Activated naive CD4-positive, alpha-beta T cell treated with anti-CD3 and anti-CD28 coated beads for 36 hours (primary cell): Measurements from ENCODE around the gene CHPF. TPM values are rescaled to one million over a fixed set of nuclear protein-coding genes. Genes with fewer than 3 reads are reported as not detected.

Experiments
- CTCF ChIA-PET: fragments of 350-600 bp; sonication (Branson Sonifier 250); formaldehyde crosslinking; loops from one replicate; lab custom pipeline; 2021; ENCODE audit warnings: antibody characterized with exemption; lab: Charles Lee
- DNase-seq: peaks from one replicate; pipeline ENCODE4 v3.0.0-alpha.2; 2020
- H3K27ac Mint-ChIP-seq: one replicate; pipeline ENCODE4 v1.8.0; 2021; ENCODE audit warnings: mild to moderate bottlenecking, mixed read lengths
- H3K27me3 Mint-ChIP-seq: one replicate; pipeline ENCODE4 v1.8.0; 2021; ENCODE audit warnings: low read depth, mixed read lengths
- H3K36me3 Mint-ChIP-seq: one replicate; pipeline ENCODE4 v1.8.0; 2021; ENCODE audit warnings: low read depth, mixed read lengths
- H3K4me1 Mint-ChIP-seq: one replicate; pipeline ENCODE4 v1.8.0; 2021; ENCODE audit warnings: low read depth, mixed read lengths
- H3K4me3 Mint-ChIP-seq: one replicate; pipeline ENCODE4 v1.8.0; 2021; ENCODE audit warnings: mild to moderate bottlenecking, moderate library complexity, mixed read lengths
- H3K9me3 Mint-ChIP-seq: one replicate; pipeline ENCODE4 v1.8.0; 2021; ENCODE audit warnings: mixed read lengths
- intact Hi-C: fragments of 100-400 bp; cut with micrococcal nuclease; formaldehyde crosslinking; loops from one replicate; pipeline ENCODE4 v1.15.1; 2023
- total RNA-seq, 2 experiments: library from RNA; stranded (reverse); gene quantifications; one replicate each; pipeline ENCODE4 v1.2.3, GENCODE V29; 2021

The CHPF gene
- total RNA-seq, 2 experiments from 2014 or later: 8.5 to 9.0 TPM

DNA sequence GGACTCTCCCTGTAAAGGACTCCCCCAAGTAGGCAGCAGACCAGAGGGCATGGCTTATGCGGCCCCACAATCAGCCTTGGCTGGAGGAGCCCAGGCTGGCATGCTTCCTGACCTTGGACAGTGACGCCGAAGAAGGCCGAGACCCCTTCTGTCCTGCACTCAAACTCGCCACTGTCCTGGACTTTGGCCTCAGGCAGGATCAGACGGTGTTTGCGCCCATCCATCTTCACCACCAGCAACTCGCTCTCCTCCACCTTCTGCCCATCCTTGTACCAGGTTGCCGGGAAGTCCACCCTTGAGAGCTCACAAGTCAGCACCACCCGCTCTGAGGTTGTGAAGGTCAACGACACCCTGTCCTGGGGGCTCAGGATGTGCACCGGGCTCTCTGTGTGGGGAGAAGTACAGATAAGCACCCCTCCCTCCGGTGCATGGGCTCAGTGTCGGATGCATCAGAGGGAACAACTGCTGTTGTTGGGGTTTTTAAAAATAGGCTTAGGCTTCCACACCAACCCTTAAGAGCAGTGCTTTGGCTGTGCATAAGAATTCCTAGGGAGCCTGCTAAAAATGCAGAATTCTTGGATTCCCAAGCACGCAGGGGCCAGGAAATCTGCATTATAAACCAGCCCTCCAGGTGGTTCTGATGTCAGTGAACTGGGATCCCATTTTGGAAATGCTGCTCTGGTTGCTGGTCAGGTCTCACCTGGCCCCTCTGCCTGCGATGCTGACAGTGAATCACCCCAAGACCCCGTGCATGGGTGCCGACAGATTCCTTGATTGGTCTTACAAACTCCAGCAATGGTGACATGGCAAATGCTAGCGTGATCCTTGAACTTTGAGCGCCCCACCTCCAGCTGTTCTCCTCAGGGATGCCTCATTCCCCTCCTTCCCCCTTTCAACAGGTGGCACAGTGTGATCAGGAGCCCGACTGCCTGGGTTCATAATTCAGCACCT, 21.8 kb upstream of the CHPF start:
- Mint-ChIP-seq H3K27me3 (peaks cover 33% of the 10 kb centered on the region), H3K36me3 (no peaks in the 10 kb centered on the region)
- intact Hi-C loops: no loop called here

DNA sequence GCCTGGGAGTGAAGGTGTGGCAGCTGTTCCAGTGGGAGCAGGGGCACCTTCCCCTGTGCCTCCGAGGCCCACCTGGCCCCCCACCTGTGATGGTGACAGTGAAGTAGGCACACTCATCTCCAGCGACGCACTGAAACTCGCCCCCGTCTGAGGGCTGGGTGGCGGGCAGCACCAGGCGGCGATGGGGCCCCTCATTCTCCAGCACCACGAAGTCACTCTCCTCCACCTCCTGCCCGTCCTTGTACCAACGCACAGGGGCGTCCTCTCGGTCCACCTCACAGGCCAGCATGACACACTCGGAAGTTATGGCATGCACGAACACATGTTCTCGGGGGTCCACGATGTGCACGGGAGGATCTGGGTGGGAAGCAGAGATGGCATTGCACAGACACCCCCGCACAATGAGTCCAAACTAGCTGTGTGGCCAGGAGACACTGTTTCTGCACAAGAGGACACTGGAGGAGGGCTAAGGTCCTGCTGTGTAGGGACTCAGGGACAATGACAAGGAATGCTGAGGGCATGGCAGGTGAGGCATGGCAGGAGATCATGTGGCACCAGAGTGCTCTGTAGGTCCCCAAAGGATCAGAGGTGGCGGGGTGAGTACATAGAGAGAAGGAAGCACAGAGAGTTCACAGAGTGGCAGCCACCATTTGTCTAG, 19.8 kb upstream of the CHPF start:
- Mint-ChIP-seq H3K27ac (no peak overlapping the region), H3K36me3 (no peaks in the 10 kb centered on the region), H3K4me1 (no peaks in the 10 kb centered on the region), H3K9me3 (no peaks in the 10 kb centered on the region), H3K4me3 (no peak overlapping the region), H3K27me3 (peaks cover 18% of the 10 kb centered on the region)
- intact Hi-C loops: no loop called here
- CTCF ChIA-PET: interaction anchor here (1.0 to 5.7 kb wide), 3 partner anchors 11 to 79 kb away, joined by 3 to 56 read pairs (median 7); partner anchors contain the start of genes CHPF and TMEM198
- DNase-seq: no peak

More for the DNA sequence above, 21.8 kb upstream of the CHPF start:
- CTCF ChIA-PET: interaction anchor here (0.8 kb wide), 1 partner anchor 8 kb away, joined by 3 read pairs; no protein-coding TSS in a partner anchor
- H3K4me1 Mint-ChIP-seq: no peaks in the 10 kb centered on the region
- no peak overlapping the region for H3K4me3 Mint-ChIP-seq
- DNase-seq: no peak
- H3K27ac Mint-ChIP-seq: no peak overlapping the region
- H3K9me3 Mint-ChIP-seq: no peaks in the 10 kb centered on the region

DNA sequence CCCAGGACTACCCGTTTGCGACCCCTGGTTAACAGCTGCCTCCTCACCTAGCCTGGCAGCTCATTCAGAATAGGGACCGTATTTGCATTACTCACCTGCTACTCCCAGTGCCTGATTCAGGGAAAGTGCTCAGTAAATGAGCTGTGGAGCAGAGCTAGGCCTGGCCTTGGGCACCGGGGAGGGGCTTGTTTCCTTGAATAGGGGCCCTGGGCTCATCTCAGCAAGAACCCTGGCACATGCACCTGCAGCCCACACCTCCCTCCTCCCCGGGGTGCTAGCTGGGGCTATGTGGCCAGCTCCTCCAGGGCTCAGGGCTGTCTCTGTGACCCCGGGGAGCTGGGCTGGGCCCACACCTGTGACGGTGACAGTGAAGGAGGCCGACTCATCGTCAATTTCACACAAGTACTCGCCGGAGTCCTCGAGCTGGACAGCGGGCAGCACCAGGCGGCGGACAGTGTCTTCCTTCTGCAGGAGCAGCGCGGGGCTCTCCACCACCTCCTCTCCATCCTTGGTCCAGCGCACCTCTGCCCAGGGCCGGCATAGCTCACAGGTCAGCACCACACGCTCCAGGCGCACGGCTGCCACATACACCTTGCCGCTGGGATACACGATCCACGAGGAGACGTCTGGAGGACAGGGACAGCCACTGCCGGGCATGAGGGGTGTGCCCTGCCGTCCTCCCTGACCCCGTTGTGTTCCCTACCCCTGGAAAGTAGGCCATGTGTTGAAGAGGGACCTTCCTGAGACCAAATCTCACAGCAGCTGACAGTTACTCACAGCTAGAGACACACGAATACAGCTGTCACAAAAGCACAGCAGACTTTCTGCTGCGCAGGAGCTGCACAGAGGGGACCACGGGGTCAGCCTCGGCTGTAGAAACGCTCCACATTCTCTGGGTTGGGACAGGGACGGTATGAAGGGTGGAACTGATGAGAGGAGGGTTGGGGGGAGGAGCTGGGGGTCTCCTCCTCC, 18.7 kb upstream of the CHPF start:
- CTCF ChIA-PET: interaction anchor here (1.0 to 5.7 kb wide), 5 partner anchors 10 to 80 kb away, joined by 3 to 56 read pairs (median 3); partner anchors contain the start of genes CHPF and TMEM198
- Mint-ChIP-seq H3K4me1 (no peaks in the 10 kb centered on the region), H3K4me3 (no peak overlapping the region), H3K27me3 (peaks cover 14% of the 10 kb centered on the region), H3K27ac (no peak overlapping the region), H3K36me3 (no peaks in the 10 kb centered on the region), H3K9me3 (no peaks in the 10 kb centered on the region)
- DNase-seq: no peak
- intact Hi-C loops: no loop called here

DNA sequence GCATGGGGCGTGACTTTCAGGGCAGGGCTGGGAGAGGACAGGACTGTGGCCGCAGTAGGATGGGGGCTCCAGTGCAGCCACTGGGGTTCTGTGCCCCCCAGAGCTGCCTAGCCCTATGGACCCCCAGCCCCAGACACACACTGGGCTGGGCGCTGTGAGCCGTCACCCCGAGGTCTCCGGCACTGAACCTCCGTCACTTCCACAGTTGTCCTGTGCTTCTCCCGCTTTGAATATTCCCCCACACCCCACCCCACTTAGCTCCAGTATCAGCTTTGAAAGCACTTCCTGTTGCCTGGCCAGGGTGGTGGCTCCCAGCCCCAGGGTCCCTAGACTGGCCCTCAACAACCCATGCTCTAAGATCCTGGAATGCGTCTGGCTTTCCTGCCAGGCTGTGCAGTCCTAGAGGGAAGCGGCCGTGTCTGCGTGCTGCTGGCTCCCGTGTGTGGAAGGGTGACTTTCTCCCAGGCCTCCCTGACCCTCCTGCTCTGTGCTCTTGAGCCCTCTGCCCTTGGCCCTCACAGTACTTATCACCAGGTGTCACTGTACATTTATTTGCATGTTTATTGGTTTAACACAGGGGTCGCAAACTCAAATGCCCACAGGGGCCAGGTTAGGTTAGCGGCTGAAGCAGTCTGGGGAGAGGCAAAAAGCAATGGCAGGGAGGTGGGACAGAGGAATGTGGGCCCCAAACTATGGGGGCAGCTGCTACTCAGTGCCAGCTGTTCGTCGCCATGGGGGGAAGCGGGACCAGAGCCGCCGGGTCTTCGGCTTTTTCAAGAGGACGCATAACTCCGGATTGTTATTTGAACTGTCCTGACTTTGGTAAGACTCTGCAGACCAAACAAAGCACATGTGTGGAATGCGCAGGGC, 17.8 kb upstream of the CHPF start:
- H3K4me3 Mint-ChIP-seq: no peak overlapping the region
- H3K9me3 Mint-ChIP-seq: no peaks in the 10 kb centered on the region
- intact Hi-C loops: no loop called here
- peaks cover 8% of the 10 kb centered on the region for H3K27me3 Mint-ChIP-seq
- no peaks in the 10 kb centered on the region for H3K36me3 Mint-ChIP-seq
- CTCF ChIA-PET: interaction anchor here (0.6 to 5.7 kb wide), 10 partner anchors 9 to 128 kb away, joined by 3 to 56 read pairs (median 5); partner anchors contain the start of genes CHPF and TMEM198
- no peaks in the 10 kb centered on the region for H3K4me1 Mint-ChIP-seq
- H3K27ac Mint-ChIP-seq: no peak overlapping the region
- DNase-seq: no peak

DNA sequence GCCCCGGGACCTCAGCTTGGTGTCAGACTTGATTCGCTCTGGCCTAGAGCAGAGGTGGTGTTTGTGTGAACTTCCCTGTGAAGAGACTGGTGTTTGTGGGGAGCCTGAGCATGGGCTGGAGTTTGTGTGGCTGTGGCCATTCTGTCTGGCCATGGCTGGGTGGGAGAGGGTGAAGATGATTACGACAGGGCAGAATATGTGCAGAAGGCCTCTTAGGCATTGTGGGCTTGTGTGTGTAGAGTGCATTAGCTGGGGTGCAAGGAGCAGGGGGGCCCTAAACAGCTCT, 17.2 kb upstream of the CHPF start:
- CTCF ChIA-PET: interaction anchor here (0.5 to 5.7 kb wide), 16 partner anchors 8 to 129 kb away, joined by 3 to 56 read pairs (median 5); partner anchors contain the start of genes CHPF, INHA and TMEM198
- Mint-ChIP-seq H3K4me3 (no peak overlapping the region), H3K4me1 (no peaks in the 10 kb centered on the region), H3K27me3 (peaks cover 7% of the 10 kb centered on the region), H3K36me3 (no peaks in the 10 kb centered on the region), H3K27ac (no peak overlapping the region), H3K9me3 (no peaks in the 10 kb centered on the region)
- intact Hi-C loops: loop anchor here (1.0 kb wide), 1 partner anchor 20 kb away; no protein-coding TSS in a partner anchor
- no peak for DNase-seq

DNA sequence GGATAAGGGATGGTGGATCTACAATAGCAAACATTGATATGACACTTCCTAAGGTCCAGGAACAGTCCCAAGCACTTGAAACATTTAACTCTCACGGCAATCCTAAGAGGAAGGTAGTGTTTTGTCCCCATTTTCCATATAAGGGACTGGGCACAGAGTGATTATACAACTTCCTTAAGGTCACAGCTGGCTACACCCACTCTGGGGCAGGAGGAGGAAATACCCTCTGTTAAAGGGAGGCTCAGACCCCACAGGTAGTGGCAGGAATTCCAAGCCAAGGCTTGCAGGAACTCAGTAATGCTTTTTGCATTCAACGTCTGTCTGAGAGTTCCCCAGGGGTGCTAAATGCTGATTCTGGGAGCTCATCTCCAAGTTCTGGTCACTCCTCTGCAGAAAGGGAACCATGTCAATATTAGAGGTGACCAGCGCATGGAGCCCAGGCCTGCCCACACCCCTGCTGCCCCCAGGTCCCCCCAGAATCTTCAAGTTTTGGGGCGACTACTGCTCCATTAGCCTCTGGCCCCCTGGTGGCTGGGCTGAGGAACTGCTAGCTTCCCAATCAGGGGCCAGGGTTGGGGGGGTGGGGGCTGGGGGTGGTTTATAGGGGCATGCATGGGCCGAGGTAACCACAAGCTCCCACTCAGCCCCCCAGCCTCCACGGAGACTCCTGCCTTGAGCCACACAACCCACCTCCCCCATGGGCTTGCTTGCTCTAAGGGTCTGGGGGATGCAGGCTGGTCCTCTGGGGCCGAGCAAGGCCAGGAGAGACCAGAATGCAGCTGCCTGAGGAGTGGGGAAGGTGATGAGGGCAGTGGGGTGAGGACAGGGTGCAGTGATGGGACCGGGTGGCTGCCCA, 16.7 kb upstream of the CHPF start:
- Mint-ChIP-seq H3K36me3 (no peaks in the 10 kb centered on the region), H3K4me3 (no peak overlapping the region), H3K4me1 (no peaks in the 10 kb centered on the region), H3K27me3 (peaks cover 9% of the 10 kb centered on the region), H3K9me3 (no peaks in the 10 kb centered on the region), H3K27ac (no peak overlapping the region)
- intact Hi-C loops: loop anchor here (1.0 kb wide), 1 partner anchor 19 kb away; no protein-coding TSS in a partner anchor
- DNase-seq: no peak
- CTCF ChIA-PET: interaction anchor here (0.5 to 5.7 kb wide), 21 partner anchors 9 to 157 kb away, joined by 3 to 56 read pairs (median 4); partner anchors contain the start of genes CHPF, INHA, OBSL1 and TMEM198

DNA sequence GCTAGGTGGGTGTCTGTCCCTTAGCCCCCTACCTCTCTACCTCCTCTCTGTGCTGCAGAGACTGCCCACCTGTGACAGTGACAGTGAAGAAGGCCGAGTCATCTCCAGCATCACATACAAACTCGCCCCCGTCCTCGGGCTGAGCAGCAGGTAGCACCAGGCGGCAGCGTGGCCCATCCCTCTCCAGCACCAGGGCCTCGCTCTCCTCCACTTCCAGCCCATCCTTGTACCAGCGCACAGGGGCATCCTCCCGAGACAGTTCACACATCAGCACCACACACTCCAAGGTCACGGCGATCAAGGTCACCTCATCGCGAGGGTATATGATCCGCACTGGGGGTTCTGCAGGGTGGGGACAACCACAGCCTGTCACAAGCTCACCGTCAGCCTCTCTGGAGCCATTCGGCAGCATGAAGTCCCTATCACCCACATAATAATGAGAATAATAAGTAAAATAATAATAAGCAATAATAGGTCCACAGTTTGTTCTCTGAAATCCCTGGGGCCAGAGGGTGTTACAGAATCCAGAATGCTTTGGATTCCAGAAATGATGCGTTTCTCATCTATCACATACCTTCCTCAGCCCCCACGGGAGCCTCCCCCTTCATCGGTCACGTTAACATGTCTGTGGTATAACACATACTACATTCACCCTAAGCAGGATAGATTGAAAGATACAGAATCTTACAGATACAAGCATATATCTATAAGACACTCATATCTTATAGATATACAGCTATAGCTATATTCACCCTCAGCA, 15.7 kb upstream of the CHPF start:
- Mint-ChIP-seq H3K27me3 (peaks cover 9% of the 10 kb centered on the region), H3K27ac (no peak overlapping the region), H3K36me3 (no peaks in the 10 kb centered on the region), H3K4me3 (no peak overlapping the region), H3K9me3 (no peaks in the 10 kb centered on the region), H3K4me1 (no peaks in the 10 kb centered on the region)
- CTCF ChIA-PET: interaction anchor here (0.7 to 5.7 kb wide), 17 partner anchors 8 to 156 kb away, joined by 3 to 56 read pairs (median 5); partner anchors contain the start of genes CHPF, INHA, OBSL1 and TMEM198
- intact Hi-C loops: no loop called here
- no peak for DNase-seq

DNA sequence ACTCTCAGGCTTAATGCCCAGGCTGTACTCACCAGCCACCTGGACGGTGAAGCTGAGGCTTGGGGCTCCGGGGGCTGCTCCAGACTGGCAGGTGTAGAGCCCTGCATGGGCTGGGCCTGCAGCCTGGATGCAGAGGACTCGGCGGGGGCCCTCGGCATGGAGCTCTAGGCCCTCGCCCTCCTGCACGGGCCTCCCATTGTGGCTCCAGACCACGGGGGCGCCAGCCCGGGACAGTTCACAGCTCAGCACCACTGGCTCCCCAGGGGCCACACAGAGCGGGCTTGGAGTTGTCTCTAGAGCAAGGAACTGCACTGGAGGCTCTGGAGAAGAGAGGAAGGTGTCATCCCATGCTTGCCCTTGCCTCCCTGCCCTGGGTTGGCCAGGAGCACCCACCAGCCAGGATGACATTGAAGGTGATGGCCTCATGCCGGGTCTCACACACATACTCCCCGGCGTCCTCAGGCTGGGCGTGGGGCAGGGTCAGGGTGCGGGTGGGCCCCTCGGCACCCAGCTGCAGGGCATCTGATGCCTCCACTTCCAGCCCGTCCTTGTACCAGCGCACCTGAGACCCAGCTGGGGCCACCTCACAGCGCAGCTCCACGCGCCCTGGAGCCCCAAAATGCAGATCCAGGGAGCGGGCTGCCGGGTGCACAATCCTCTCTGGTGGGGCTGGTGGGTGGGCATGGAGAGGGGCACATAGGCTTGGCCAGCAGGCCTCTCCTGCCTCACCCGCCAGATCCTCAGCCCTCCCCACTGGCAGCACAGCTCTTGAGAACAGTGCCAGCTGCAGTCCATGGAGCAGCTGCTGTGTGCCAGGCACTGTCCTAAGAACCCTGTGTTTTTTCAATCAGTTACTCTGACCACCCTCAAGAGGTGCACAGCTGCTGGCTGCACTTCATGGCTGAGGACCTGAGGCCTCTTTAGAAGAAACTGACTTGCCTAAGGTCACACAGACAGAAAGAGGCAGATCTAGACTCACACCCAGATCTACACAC, 14.5 kb upstream of the CHPF start:
- CTCF ChIA-PET: interaction anchor here (0.6 to 5.7 kb wide), 7 partner anchors 8 to 68 kb away, joined by 3 to 56 read pairs (median 6); partner anchors contain the start of genes CHPF, OBSL1 and TMEM198
- intact Hi-C loops: no loop called here
- Mint-ChIP-seq H3K4me3 (no peak overlapping the region), H3K27ac (no peak overlapping the region), H3K4me1 (peaks cover 3% of the 10 kb centered on the region), H3K36me3 (no peaks in the 10 kb centered on the region), H3K9me3 (no peaks in the 10 kb centered on the region), H3K27me3 (peaks cover 21% of the 10 kb centered on the region)
- DNase-seq: no peak

DNA sequence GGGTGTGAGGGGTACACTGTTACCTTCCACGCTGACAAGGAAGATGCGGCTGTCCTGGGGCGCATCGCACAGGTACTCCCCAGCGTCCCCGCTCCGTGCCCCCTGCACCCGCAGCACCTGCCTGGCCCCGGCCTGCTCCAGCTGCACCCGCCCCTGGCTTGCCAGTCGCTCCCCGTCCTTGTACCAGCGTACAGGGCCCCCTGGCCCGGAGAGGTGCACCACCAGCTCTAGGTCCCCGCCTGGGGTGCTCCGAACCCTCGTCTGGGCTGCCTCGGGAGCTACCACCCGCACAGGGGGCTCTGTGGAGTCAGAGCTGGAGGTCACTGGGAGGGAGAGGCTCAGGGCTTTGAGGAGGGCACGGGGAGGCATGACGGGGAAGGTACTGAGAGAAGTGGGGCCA, 13.7 kb upstream of the CHPF start:
- CTCF ChIA-PET: interaction anchor here (0.7 to 1.9 kb wide), 3 partner anchors 9 to 62 kb away, joined by 3 to 6 read pairs (median 4); no protein-coding TSS in a partner anchor
- no peaks in the 10 kb centered on the region for H3K9me3 Mint-ChIP-seq
- intact Hi-C loops: no loop called here

More for the DNA sequence above, 13.7 kb upstream of the CHPF start:
- H3K27me3 Mint-ChIP-seq: peaks cover 18% of the 10 kb centered on the region
- DNase-seq: no peak
- no peaks in the 10 kb centered on the region for H3K36me3 Mint-ChIP-seq
- H3K4me1 Mint-ChIP-seq: peaks cover 3% of the 10 kb centered on the region
- no peak overlapping the region for H3K27ac Mint-ChIP-seq
- H3K4me3 Mint-ChIP-seq: no peak overlapping the region
